ENCODE results near the gene DNAH8.

GRCh38 chr6:38912378-38912777 lies 197.3 kb downstream of the DNAH8 start:
- TF ChIP-seq CTCF (IDR thresholded peaks at IDR 0.05): no peak
- TF ChIP-seq POLR2A (IDR thresholded peaks at IDR 0.05): no peak
- TF ChIP-seq POLR2AphosphoS5 (IDR thresholded peaks at IDR 0.05): no peak
- TF ChIP-seq EP300 (IDR thresholded peaks at IDR 0.05): no peak

Data from sigmoid colon (tissue), 4 donors.